Measurements from ENCODE around the gene CTPS1.

DNA sequence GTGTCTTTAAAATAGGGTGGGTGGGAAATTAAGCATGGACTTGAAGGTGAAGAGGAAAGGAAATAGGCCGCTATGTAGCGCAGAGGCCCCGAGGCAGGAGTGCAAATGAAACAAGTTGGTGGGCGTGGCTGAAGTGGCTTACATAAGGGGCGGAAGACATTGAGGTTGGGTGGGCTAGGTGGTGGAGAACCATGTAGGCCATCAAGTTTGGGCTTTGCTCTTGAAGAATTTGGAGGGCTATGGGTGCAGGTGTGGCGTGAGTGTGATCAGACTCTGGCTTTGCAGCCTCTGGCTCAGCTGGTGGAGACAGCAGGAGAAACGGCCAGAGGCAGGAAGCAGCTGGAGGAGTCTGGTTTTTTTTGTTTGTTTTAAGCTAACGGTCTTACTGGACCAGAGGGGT, 35.4 kb downstream of the CTPS1 start:
- TF ChIP-seq, protein P1, sequence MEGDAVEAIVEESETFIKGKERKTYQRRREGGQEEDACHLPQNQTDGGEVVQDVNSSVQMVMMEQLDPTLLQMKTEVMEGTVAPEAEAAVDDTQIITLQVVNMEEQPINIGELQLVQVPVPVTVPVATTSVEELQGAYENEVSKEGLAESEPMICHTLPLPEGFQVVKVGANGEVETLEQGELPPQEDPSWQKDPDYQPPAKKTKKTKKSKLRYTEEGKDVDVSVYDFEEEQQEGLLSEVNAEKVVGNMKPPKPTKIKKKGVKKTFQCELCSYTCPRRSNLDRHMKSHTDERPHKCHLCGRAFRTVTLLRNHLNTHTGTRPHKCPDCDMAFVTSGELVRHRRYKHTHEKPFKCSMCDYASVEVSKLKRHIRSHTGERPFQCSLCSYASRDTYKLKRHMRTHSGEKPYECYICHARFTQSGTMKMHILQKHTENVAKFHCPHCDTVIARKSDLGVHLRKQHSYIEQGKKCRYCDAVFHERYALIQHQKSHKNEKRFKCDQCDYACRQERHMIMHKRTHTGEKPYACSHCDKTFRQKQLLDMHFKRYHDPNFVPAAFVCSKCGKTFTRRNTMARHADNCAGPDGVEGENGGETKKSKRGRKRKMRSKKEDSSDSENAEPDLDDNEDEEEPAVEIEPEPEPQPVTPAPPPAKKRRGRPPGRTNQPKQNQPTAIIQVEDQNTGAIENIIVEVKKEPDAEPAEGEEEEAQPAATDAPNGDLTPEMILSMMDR (IDR thresholded peaks at IDR 0.05), result no peak
- TF ChIP-seq PHF8 (IDR thresholded peaks at IDR 0.05; ENCODE audit: borderline replicate concordance, low read depth) (no peak), POLR2A (IDR thresholded peaks at IDR 0.05; ENCODE audit: low read length) (no peak), EP300 (IDR thresholded peaks at IDR 0.05) (no peak), ESRRA (IDR thresholded peaks at IDR 0.05; ENCODE audit: borderline replicate concordance, low read length) (no peak), GATA3 (IDR thresholded peaks at IDR 0.05; ENCODE audit: borderline replicate concordance) (no peak), MAZ (IDR thresholded peaks at IDR 0.05; ENCODE audit: borderline replicate concordance, low read depth, low read length) (no peak), HOXA7 (CRISPR knock-in tag; IDR thresholded peaks at IDR 0.05) (no peak), MAFK (IDR thresholded peaks at IDR 0.05; ENCODE audit: partially characterized antibody) (no peak), HOXB5 (CRISPR knock-in tag; IDR thresholded peaks at IDR 0.05) (no peak), CBX2 (IDR thresholded peaks at IDR 0.05; ENCODE audit: borderline replicate concordance, low read depth) (no peak)
- TF ChIP-seq, protein P2, sequence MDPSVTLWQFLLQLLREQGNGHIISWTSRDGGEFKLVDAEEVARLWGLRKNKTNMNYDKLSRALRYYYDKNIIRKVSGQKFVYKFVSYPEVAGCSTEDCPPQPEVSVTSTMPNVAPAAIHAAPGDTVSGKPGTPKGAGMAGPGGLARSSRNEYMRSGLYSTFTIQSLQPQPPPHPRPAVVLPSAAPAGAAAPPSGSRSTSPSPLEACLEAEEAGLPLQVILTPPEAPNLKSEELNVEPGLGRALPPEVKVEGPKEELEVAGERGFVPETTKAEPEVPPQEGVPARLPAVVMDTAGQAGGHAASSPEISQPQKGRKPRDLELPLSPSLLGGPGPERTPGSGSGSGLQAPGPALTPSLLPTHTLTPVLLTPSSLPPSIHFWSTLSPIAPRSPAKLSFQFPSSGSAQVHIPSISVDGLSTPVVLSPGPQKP (IDR thresholded peaks at IDR 0.05; ENCODE audit: low read depth, low read length), result no peak
- TF ChIP-seq, protein P3, sequence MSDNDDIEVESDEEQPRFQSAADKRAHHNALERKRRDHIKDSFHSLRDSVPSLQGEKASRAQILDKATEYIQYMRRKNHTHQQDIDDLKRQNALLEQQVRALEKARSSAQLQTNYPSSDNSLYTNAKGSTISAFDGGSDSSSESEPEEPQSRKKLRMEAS (IDR thresholded peaks at IDR 0.05), result no peak

Measured in A549 (cell line).